H1 (cell line): Measurements from ENCODE around the gene SSU72. TPM values are rescaled to one million over a fixed set of nuclear protein-coding genes. Genes with fewer than 3 reads are reported as not detected.

ENCODE experiments used
- CTCF ChIA-PET: fragments of 300-600 bp; sonication (Branson Sonifier 250); formaldehyde crosslinking; loops from one replicate; lab custom pipeline; 2021; ENCODE audit not compliant: partially characterized antibody; lab: Charles Lee
- POLR2A ChIA-PET: fragments of 300-600 bp; sonication (Branson Sonifier 250); formaldehyde crosslinking; loops from one replicate; lab custom pipeline; 2021; ENCODE audit warnings: inconsistent platforms; ENCODE audit not compliant: partially characterized antibody; lab: Charles Lee
- DNase-seq, 2 experiments: peaks; one replicate each; pipeline versions ENCODE4 v3.0.0 to v3.0.0-alpha.2; 2010 to 2022; ENCODE audit warnings: low spot score in 2 of 2, low read depth in 1 of 2, mixed read lengths in 1 of 2
- FAIRE-seq: peaks from 2 replicates; lab custom pipeline; 2011; peaks lifted over from hg19 to GRCh38; lab: Jason Lieb, UNC
- H2AFZ ChIP-seq: 2 replicates; pipeline ENCODE4 v1.8.1; 2012; ENCODE audit warnings: low read length, inconsistent platforms
- H2AK5ac ChIP-seq: 2 replicates; pipeline ENCODE4 v1.6.1; 2013; ENCODE audit warnings: low read depth, low read length
- H2BK120ac ChIP-seq: replicated peaks from 2 replicates; pipeline ENCODE3; 2013; ENCODE audit warnings: low read depth, low read length, inconsistent platforms
- H2BK12ac ChIP-seq: 2 replicates; pipeline ENCODE4 v1.6.1; 2013; ENCODE audit warnings: low read depth, low read length
- H2BK15ac ChIP-seq: 2 replicates; pipeline ENCODE4 v1.6.1; 2013; ENCODE audit warnings: low read length
- H2BK20ac ChIP-seq: 2 replicates; pipeline ENCODE4 v1.6.1; 2013; ENCODE audit warnings: low read length
- H2BK5ac ChIP-seq: 2 replicates; pipeline ENCODE4 v1.6.1; 2013; ENCODE audit warnings: low read depth, low read length
- H3K14ac ChIP-seq: 2 replicates; pipeline ENCODE4 v1.6.1; 2013; ENCODE audit warnings: inconsistent platforms; ENCODE audit not compliant: insufficient read length
- H3K18ac ChIP-seq: 2 replicates; pipeline ENCODE4 v1.6.1; 2013; ENCODE audit warnings: low read length; ENCODE audit errors: extremely low read depth
- H3K23ac ChIP-seq: 2 replicates; pipeline ENCODE4 v1.6.1; 2013; ENCODE audit warnings: inconsistent platforms; ENCODE audit not compliant: insufficient read length
- H3K23me2 ChIP-seq: 2 replicates; pipeline ENCODE4 v1.6.1; 2013; ENCODE audit warnings: low read depth, low read length
- H3K27ac ChIP-seq: 2 replicates; pipeline ENCODE4 v1.6.1; 2011; ENCODE audit warnings: low read depth, low read length, inconsistent platforms
- H3K27me3 ChIP-seq, 4 experiments: replicated peaks in 1 of 4; 1 replicate in 1 of 4; 2 replicates in 3 of 4; pipeline versions ENCODE4 v1.6.1 to v1.8.1; 2011 to 2013; ENCODE audit warnings: low read length in 3 of 4, mild to moderate bottlenecking in 3 of 4, inconsistent platforms in 2 of 4, mixed read lengths in 2 of 4, moderate library complexity in 1 of 4; ENCODE audit not compliant: control insufficient read depth in 3 of 4, insufficient read depth in 3 of 4; ENCODE audit errors: extremely low read depth in 1 of 4
- H3K36me3 ChIP-seq, 4 experiments: 2 replicates each; pipeline versions ENCODE4 v1.6.1 to v1.8.1; 2011 to 2013; ENCODE audit warnings: mild to moderate bottlenecking in 4 of 4, low read length in 3 of 4, moderate library complexity in 2 of 4, control low read depth in 1 of 4, inconsistent platforms in 1 of 4; ENCODE audit not compliant: insufficient read depth in 4 of 4, control insufficient read depth in 2 of 4
- H3K4ac ChIP-seq: replicated peaks from 2 replicates; pipeline ENCODE3; 2013; ENCODE audit warnings: low read length, low read depth, mixed read lengths, inconsistent platforms; ENCODE audit not compliant: insufficient read length
- H3K4me1 ChIP-seq, 4 experiments: replicated peaks in 1 of 4; 1 replicate in 1 of 4; 2 replicates in 3 of 4; pipeline versions ENCODE4 v1.6.1 to v1.8.1; 2011 to 2013; ENCODE audit warnings: low read length in 3 of 4, inconsistent platforms in 2 of 4, mixed read lengths in 1 of 4; ENCODE audit not compliant: insufficient read depth in 4 of 4, control insufficient read depth in 3 of 4
- H3K4me2 ChIP-seq, 2 experiments: 2 replicates each; pipeline versions ENCODE4 v1.6.1 to v1.8.1; 2011 to 2013; ENCODE audit warnings: low read depth in 2 of 2, low read length in 2 of 2, control low read depth in 1 of 2, inconsistent platforms in 1 of 2, mild to moderate bottlenecking in 1 of 2; ENCODE audit not compliant: insufficient read depth in 1 of 2
- H3K4me3 ChIP-seq, 4 experiments: fragments of 200-600, 300-600 bp in 1 of 4; sonication (generic), shearing (Covaris generic), sonication (Bioruptor Twin) in 1 of 4; 2 replicates each; pipeline versions ENCODE4 v1.5.1 to v1.8.1; 2011 to 2016; ENCODE audit warnings: low read length in 4 of 4, low read depth in 3 of 4, control low read depth in 2 of 4, inconsistent platforms in 2 of 4, mild to moderate bottlenecking in 2 of 4, mixed read lengths in 1 of 4, moderate library complexity in 1 of 4; ENCODE audit not compliant: insufficient read depth in 2 of 4; ENCODE audit errors: extremely low read depth in 1 of 4
- H3K56ac ChIP-seq: replicated peaks from 2 replicates; pipeline ENCODE3; 2013; ENCODE audit warnings: low read depth, mild to moderate bottlenecking, mixed read lengths, low read length, inconsistent platforms; ENCODE audit not compliant: insufficient read length
- H3K79me1 ChIP-seq: 2 replicates; pipeline ENCODE4 v1.6.1; 2013; ENCODE audit warnings: low read depth, low read length, control low read depth
- H3K79me2 ChIP-seq, 2 experiments: 2 replicates each; pipeline versions ENCODE4 v1.6.1 to v1.8.1; 2012 to 2013; ENCODE audit warnings: low read length in 2 of 2, mild to moderate bottlenecking in 2 of 2, inconsistent platforms in 1 of 2; ENCODE audit not compliant: insufficient read depth in 2 of 2, control insufficient read depth in 1 of 2
- H3K9ac ChIP-seq, 4 experiments: replicated peaks in 1 of 4; 1 replicate in 1 of 4; 2 replicates in 3 of 4; pipeline versions ENCODE4 v1.6.1 to v1.8.1; 2011 to 2013; ENCODE audit warnings: low read depth in 3 of 4, low read length in 3 of 4, control low read depth in 2 of 4, mild to moderate bottlenecking in 2 of 4, moderate library complexity in 2 of 4, inconsistent platforms in 1 of 4; ENCODE audit errors: extremely low read depth in 1 of 4
- H3K9me3 ChIP-seq, 2 experiments: 2 replicates each; pipeline versions ENCODE4 v1.6.1 to v1.8.1; 2012 to 2013; ENCODE audit warnings: mild to moderate bottlenecking in 2 of 2, moderate library complexity in 2 of 2, control low read depth in 1 of 2, inconsistent platforms in 1 of 2, low read depth in 1 of 2, low read length in 1 of 2, mixed read lengths in 1 of 2; ENCODE audit not compliant: insufficient read depth in 2 of 2
- H4K20me1 ChIP-seq, 2 experiments: replicated peaks in 1 of 2; 2 replicates each; pipeline versions ENCODE3 to v1.8.1; 2011 to 2013; ENCODE audit warnings: inconsistent platforms in 2 of 2, low read length in 2 of 2, mild to moderate bottlenecking in 1 of 2; ENCODE audit not compliant: insufficient read depth in 2 of 2, control insufficient read depth in 1 of 2
- H4K5ac ChIP-seq: 2 replicates; pipeline ENCODE4 v1.6.1; 2013; ENCODE audit warnings: low read length, low read depth, mixed read lengths, inconsistent platforms; ENCODE audit not compliant: insufficient read length
- H4K8ac ChIP-seq: 2 replicates; pipeline ENCODE4 v1.8.0; 2013; ENCODE audit warnings: mild to moderate bottlenecking, moderate library complexity, low read length, inconsistent platforms; ENCODE audit not compliant: insufficient read depth; ENCODE audit errors: extremely low read depth
- H4K91ac ChIP-seq: replicated peaks from 2 replicates; pipeline ENCODE3; 2013; ENCODE audit warnings: low read length, mixed read lengths, inconsistent platforms; ENCODE audit not compliant: insufficient read length
- BACH1 ChIP-seq: IDR thresholded peaks from 2 replicates; pipeline ENCODE4 v1.6.1; 2012; ENCODE audit warnings: low read length, improper control_type of control experiment
- CBX8 ChIP-seq: fragments of 300-800, 300-1000 bp; sonication (generic); IDR thresholded peaks from 2 replicates; pipeline ENCODE4 v1.7.1; 2016; ENCODE audit warnings: low read depth, low read length, borderline replicate concordance
- CHD1 ChIP-seq: IDR thresholded peaks from 2 replicates; pipeline ENCODE4 v1.6.1; 2012; ENCODE audit warnings: low read depth, low read length, improper control_type of control experiment
- CTBP2 ChIP-seq: IDR thresholded peaks from 2 replicates; pipeline ENCODE4 v1.7.0; 2011; ENCODE audit warnings: borderline replicate concordance, mild to moderate bottlenecking, moderate library complexity, mixed read lengths, low read length; ENCODE audit not compliant: insufficient read depth, insufficient read length
- EGR1 ChIP-seq: IDR thresholded peaks from 2 replicates; pipeline ENCODE4 v1.6.1; 2011; ENCODE audit warnings: low read depth, low read length, borderline replicate concordance
- HDAC6 ChIP-seq: IDR thresholded peaks from one replicate; pipeline ENCODE4 v1.7.1; 2012; ENCODE audit warnings: low read depth, mild to moderate bottlenecking, inconsistent platforms, low read length, moderate library complexity
- JUND ChIP-seq: IDR thresholded peaks from 2 replicates; pipeline ENCODE4 v1.6.1; 2011; ENCODE audit warnings: mild to moderate bottlenecking, improper control_type of control experiment, low read length
- KDM5A ChIP-seq: fragments of 200-600 bp; IDR thresholded peaks from 2 replicates; pipeline ENCODE4 v1.7.1; 2012; ENCODE audit warnings: mild to moderate bottlenecking, low read length, inconsistent platforms, mixed read lengths
- MAFK ChIP-seq: IDR thresholded peaks from 2 replicates; pipeline ENCODE4 v1.6.1; 2012; ENCODE audit warnings: low read depth, mild to moderate bottlenecking, improper control_type of control experiment, low read length
- NRF1 ChIP-seq: IDR thresholded peaks from 2 replicates; pipeline ENCODE4 v1.6.1; 2011; ENCODE audit warnings: mild to moderate bottlenecking, low read depth, low read length, improper control_type of control experiment
- PHF8 ChIP-seq: fragments of 200-600 bp; sonication (generic); conservative IDR thresholded peaks from 2 replicates; pipeline ENCODE4 v1.7.1; 2012; ENCODE audit warnings: low read depth, mild to moderate bottlenecking, inconsistent platforms, low read length, moderate library complexity
- SAP30 ChIP-seq: fragments of 300-600 bp; sonication (generic); IDR thresholded peaks from 2 replicates; pipeline ENCODE4 v1.7.1; 2012; ENCODE audit warnings: low read length, moderate library complexity, mild to moderate bottlenecking, inconsistent platforms; ENCODE audit not compliant: insufficient read depth, insufficient replicate concordance
- SIN3A ChIP-seq, 2 experiments: IDR thresholded peaks in 1 of 2; conservative IDR thresholded peaks in 1 of 2; 2 replicates each; pipeline ENCODE4 v1.6.1; 2011 to 2012; ENCODE audit warnings: low read length in 2 of 2, improper control_type of control experiment in 1 of 2, low read depth in 1 of 2, mild to moderate bottlenecking in 1 of 2
- TBP ChIP-seq: IDR thresholded peaks from 2 replicates; pipeline ENCODE4 v1.6.1; 2011; ENCODE audit warnings: low read depth, low read length, improper control_type of control experiment
- WGBS, 2 experiments: shearing (Covaris generic) in 1 of 2; methylation state at CpG; one replicate each; pipeline versions ENCODE4 v1.1.6 to v1.1.7; 2013 to 2015; ENCODE audit warnings: low lambda C conversion rate in 2 of 2, mixed read lengths in 2 of 2, inconsistent platforms in 1 of 2, low coverage in 1 of 2, missing lambda C conversion rate in 1 of 2; ENCODE audit not compliant: insufficient replicate concordance in 2 of 2, insufficient coverage in 1 of 2, insufficient read length in 1 of 2; ENCODE audit errors: extremely low coverage in 1 of 2, missing lambda C conversion rate in 1 of 2; 5-methylcytosine and 5-hydroxymethylcytosine counted together
- polyA plus RNA-seq, 7 experiments: library from polyadenylated mRNA; depleted of rRNA in 3 of 7; stranded (reverse) in 5 of 7; unstranded in 2 of 7; fragments of >200 nt in 5 of 7; fragments of 200-250 nt in 2 of 7; gene quantifications; 1 replicate in 5 of 7; 2 replicates in 1 of 7; 4 replicates in 1 of 7; pipeline versions ENCODE4 v1.2.1 to v1.2.3, GENCODE V29; 2011 to 2013; ENCODE audit warnings: missing spikeins in 2 of 7, mixed read lengths in 2 of 7
- total RNA-seq: library from RNA; stranded (reverse); fragmentation: NEBNext Ultra II Directional; extraction: Animal tissue kit (Norgen Biotek cat#: 25700); gene quantifications from 2 replicates; pipeline ENCODE4 v1.2.1, GENCODE V29; 2021

SSU72 gene
- total and polyA plus RNA-seq, 2 of the 8 experiments (the other 6 are each of a cell fraction or from before 2014, with no cell fraction given): 110 to 165 TPM

- Histone ChIP-seq H3K79me1 (peaks cover 7% of the 10 kb centered on the region), H3K4me1 (peaks cover 0 to 9% (median 3%) of the 10 kb centered on the region in 4 experiments; a peak in 3 of 7 replicates), H2AFZ (no peak overlapping the region), H3K4me2 (peak overlapping the region; percentile 76 to 80), H3K79me2 (peaks cover 0 to 5% of the 10 kb centered on the region in 2 experiments; a peak in 1 of 4 replicates), H3K27ac (no peak overlapping the region), H3K27me3 (no peaks in the 10 kb centered on the region), H3K23ac (no peak overlapping the region), H2BK15ac (peak overlapping the region; percentile 88; the same call in 1 of the 2 replicates), H4K5ac (peak overlapping the region; percentile 26), H2BK5ac (no peak overlapping the region; the same call in 1 of the 2 replicates), H3K4ac (peak overlapping the region; percentile 7), H3K56ac (no peak overlapping the region), H3K14ac (no peak overlapping the region), H2BK12ac (peak overlapping the region; percentile 97; the same call in 1 of the 2 replicates), H3K4me3 (peak overlapping the region; percentile 50 to 75 (median 67)), H3K36me3 (peaks cover 2 to 23% (median 12%) of the 10 kb centered on the region in 4 experiments; a peak in 4 of 8 replicates), H2AK5ac (peak overlapping the region; percentile 85; the same call in 1 of the 2 replicates), H4K20me1 (peaks cover 6 to 23% of the 10 kb centered on the region in 2 experiments), H2BK20ac (no peak overlapping the region), H2BK120ac (no peak overlapping the region), H3K23me2 (peaks cover 10% of the 10 kb centered on the region; the same call in 1 of the 2 replicates), H3K18ac (peak overlapping the region; percentile 32), H4K91ac (peak overlapping the region; percentile 55), H3K9ac (no peak overlapping the region; a peak in 2 of 7 replicates), H3K9me3 (no peaks in the 10 kb centered on the region), H4K8ac (no peak overlapping the region; the same call in 1 of the 2 replicates)
- ChIA-PET POLR2A (interaction anchor here (0.8 to 2.2 kb wide), 9 partner anchors 9 to 155 kb away, joined by 3 to 9 read pairs (median 3); partner anchors contain the start of gene MIB2), CTCF (interaction anchor here (0.7 to 1.7 kb wide), 3 partner anchors 12 to 58 kb away, joined by 4 to 7 read pairs (median 4); no protein-coding TSS in a partner anchor)
- FAIRE-seq (no peak), DNase-seq (no peak)
- WGBS, 2 experiments: 85% methylated on average over 18 of the region's 18 CpGs; no CpG with 5 or more reads in 1 of the 2 experiments
- TF ChIP-seq PHF8: no peak
- no peak for TF ChIP-seq SIN3A (conservative IDR thresholded peaks at IDR 0.05 in 1 of 2, IDR thresholded peaks at IDR 0.05 in 1 of 2; ENCODE audit: low read depth in 1 of 2, low read length in 2 of 2)
- no peak for TF ChIP-seq EGR1
- no peak for TF ChIP-seq KDM5A
- no peak for TF ChIP-seq BACH1
- no peak for TF ChIP-seq MAFK
- TF ChIP-seq JUND: no peak
- TF ChIP-seq SAP30: no peak
- TF ChIP-seq CTBP2: no peak
- TF ChIP-seq CHD1: no peak
- TF ChIP-seq HDAC6: no peak
- no peak for TF ChIP-seq NRF1
- TF ChIP-seq CBX8: no peak
- no peak for TF ChIP-seq TBP
Observed at GRCh38 chr1:1538989-1539309, 35.7 kb downstream of the SSU72 start.
